A549 (cell line): ENCODE results near the gene CYP3A4. TPM values are rescaled to one million over a fixed set of nuclear protein-coding genes. Genes with fewer than 3 reads are reported as not detected.
"Not testable (repeated sequence)": the region's sequence is repeated elsewhere in the genome, so short reads cannot be mapped to it uniquely, and the experiment has no call there.

ENCODE experiments used
- ATAC-seq, 2 experiments: fragments of 200-7000 bp in 1 of 2; fragments of >200 bp in 1 of 2; cut with Nextera tagmentation in 1 of 2; cut with Tn5 transposase in 1 of 2; 3 replicates each; pipeline versions ENCODE4 v1.8.0 to v1.9.1; 2018 to 2020; ENCODE audit warnings: mild to moderate bottlenecking in 1 of 2, moderate library complexity in 1 of 2
- CTCF ChIA-PET: fragments of 300-600 bp; sonication (Branson Sonifier 250); formaldehyde crosslinking; extraction: SDS; loops from one replicate; lab custom pipeline; 2021; ENCODE audit warnings: antibody characterized with exemption, inconsistent platforms; lab: Yijun Ruan, JAX
- POLR2A ChIA-PET: fragments of 350-600 bp; formaldehyde crosslinking; extraction: SDS; loops from one replicate; lab custom pipeline; 2021; ENCODE audit warnings: antibody characterized with exemption, inconsistent platforms; lab: Yijun Ruan, JAX
- DNase-seq, 2 experiments: peaks; one replicate each; pipeline versions ENCODE4 v3.0.0 to v3.0.0-alpha.2; 2011 to 2016; ENCODE audit warnings: low read depth in 1 of 2, low spot score in 1 of 2
- FAIRE-seq: peaks from 2 replicates; lab custom pipeline; 2011; peaks lifted over from hg19 to GRCh38; lab: Jason Lieb, UNC
- H3K27ac ChIP-seq, 2 experiments: fragments of >200 bp; sonication (Bioruptor Twin); formaldehyde crosslinking; 3 replicates each; pipeline ENCODE4 v1.5.1; 2016 to 2017
- H3K4me1 ChIP-seq: fragments of >200 bp; sonication (Bioruptor Twin); formaldehyde crosslinking; 3 replicates; pipeline ENCODE4 v1.6.1; 2016
- H3K4me2 ChIP-seq: fragments of >200 bp; sonication (Bioruptor Twin); formaldehyde crosslinking; 3 replicates; pipeline ENCODE4 v1.6.1; 2016
- H3K4me3 ChIP-seq: fragments of >200 bp; sonication (Bioruptor Twin); formaldehyde crosslinking; 3 replicates; pipeline ENCODE4 v1.5.1; 2016
- H3K9me3 ChIP-seq: fragments of >200 bp; sonication (Bioruptor Twin); formaldehyde crosslinking; 3 replicates; pipeline ENCODE4 v1.6.1; 2016
- BCL3 ChIP-seq: fragments of >200 bp; sonication (Bioruptor Twin); formaldehyde crosslinking; IDR thresholded peaks from 3 replicates; pipeline ENCODE4 v1.6.1; 2016
- BHLHE40 ChIP-seq: IDR thresholded peaks from 2 replicates; pipeline ENCODE4 v1.6.1; 2012; ENCODE audit warnings: low read depth, low read length, inconsistent platforms
- CTCF ChIP-seq: fragments of >200 bp; sonication (Bioruptor Twin); formaldehyde crosslinking; IDR thresholded peaks from 3 replicates; pipeline ENCODE4 v1.5.1; 2016
- FOSL2 ChIP-seq, 2 experiments: fragments of 450-650 bp in 1 of 2; fragments of >200 bp in 1 of 2; sonication (Bioruptor Twin) in 1 of 2; formaldehyde crosslinking; IDR thresholded peaks; 2 replicates each; pipeline versions ENCODE4 v1.5.0 to v1.6.1; 2016 to 2020; ENCODE audit warnings: mild to moderate bottlenecking in 1 of 2, moderate library complexity in 1 of 2
- HOXB13 ChIP-seq: fragments of 250-450 bp; sonication (Bioruptor Pico); IDR thresholded peaks from 2 replicates; pipeline ENCODE4 v1.5.0; 2020; ENCODE audit warnings: low read depth, mild to moderate bottlenecking, moderate library complexity
- JUNB ChIP-seq: fragments of >200 bp; sonication (Bioruptor Twin); formaldehyde crosslinking; IDR thresholded peaks from 2 replicates; pipeline ENCODE4 v1.6.1; 2016
- MAFK ChIP-seq: fragments of 450-650 bp; IDR thresholded peaks from 2 replicates; pipeline ENCODE4 v1.6.1; 2014; ENCODE audit not compliant: partially characterized antibody
- MAX ChIP-seq: IDR thresholded peaks from 2 replicates; pipeline ENCODE4 v1.6.1; 2012
- MYC ChIP-seq: IDR thresholded peaks from 2 replicates; pipeline ENCODE4 v1.6.1; 2012; ENCODE audit warnings: mild to moderate bottlenecking, inconsistent platforms, low read length, improper control_type of control experiment, borderline replicate concordance
- POLR2A ChIP-seq: IDR thresholded peaks from 2 replicates; pipeline ENCODE4 v1.6.1; 2012; ENCODE audit warnings: mild to moderate bottlenecking, low read length
- SMC3 ChIP-seq: fragments of >200 bp; sonication (Bioruptor Twin); formaldehyde crosslinking; IDR thresholded peaks from 3 replicates; pipeline ENCODE4 v1.6.1; 2018; ENCODE audit warnings: inconsistent platforms
- TFCP2L1 ChIP-seq: fragments of 250-450 bp; sonication (Bioruptor Pico); IDR thresholded peaks from 2 replicates; pipeline ENCODE4 v1.5.0; 2021; ENCODE audit warnings: mild to moderate bottlenecking
- ZSCAN20 ChIP-seq: fragments of 250-450 bp; sonication (Bioruptor Pico); IDR thresholded peaks from 2 replicates; pipeline ENCODE4 v1.8.0; 2022; ENCODE audit warnings: mild to moderate bottlenecking, moderate library complexity
- WGBS: methylation state at CpG from one replicate; pipeline ENCODE4 v1.1.6; 2017; ENCODE audit errors: missing lambda C conversion rate; 5-methylcytosine and 5-hydroxymethylcytosine counted together
- polyA plus RNA-seq, 4 experiments: library from polyadenylated mRNA; depleted of rRNA in 3 of 4; stranded (reverse); fragments of >200 nt; fragmentation: RNase III in 1 of 4; extraction: RNeasy Plus Mini Kit Qiagen cat#74134 plus additional on column Dnase treatment in 1 of 4; gene quantifications; 2 replicates in 3 of 4; 3 replicates in 1 of 4; pipeline ENCODE4 v1.2.3, GENCODE V29; 2011 to 2017

The CYP3A4 gene
- polyA plus RNA-seq, 2 of the 4 experiments (the other 2 are of a cell fraction), result 0.03 TPM; not detected in 1

- CTCF ChIA-PET, H3K9me3 ChIP-seq, POLR2A ChIA-PET: not testable (repeated sequence)
- peak in 1 of 2 experiments; percentile 55 for DNase-seq
- peak; percentile 97 for FAIRE-seq
- Histone ChIP-seq H3K4me3 (peak overlapping the region; percentile 24; the same call in 2 of the 3 replicates), H3K4me1 (peaks cover 22% of the 10 kb centered on the region), H3K27ac (peak overlapping the region; percentile 73 to 80), H3K4me2 (peak overlapping the region; percentile 90)
- 4% methylated on average over 5 of the region's 5 CpGs for WGBS
- peak; percentile 97 to 99 for ATAC-seq
- TF ChIP-seq JUNB (0 out of 2 replicates have a peak, but pooled peaks have one; percentile 30), FOSL2 (IDR thresholded peaks at IDR 0.05) (peak; percentile 26; the same call in 1 of the 2 replicates), FOSL2 (CRISPR knock-in tag; IDR thresholded peaks at IDR 0.05) (peak; percentile 57)
These were observed 32.5 kb downstream of the CYP3A4 start for GRCh38 chr7:99751322-99752052.

GRCh38 chr7:99748846-99749579 is 35.0 kb downstream of the CYP3A4 start:
- H3K27ac ChIP-seq, result peak overlapping the region in 1 of 2 experiments; percentile 21; a peak in 1 of 6 replicates
- ATAC-seq (no peak), FAIRE-seq (no peak), DNase-seq (no peak)
- CTCF ChIA-PET, result no interaction called here
- H3K4me1 ChIP-seq, result peaks cover 22% of the 10 kb centered on the region
- POLR2A ChIA-PET, result no interaction called here
- H3K9me3 ChIP-seq, result no peaks in the 10 kb centered on the region
- 91% methylated on average over 6 of the region's 6 CpGs for WGBS
- TF ChIP-seq POLR2A, result no peak
- no peak for TF ChIP-seq HOXB13 (CRISPR knock-in tag)
- TF ChIP-seq BHLHE40, result no peak
- TF ChIP-seq MAX, result no peak
- TF ChIP-seq TFCP2L1 (CRISPR knock-in tag), result no peak
- TF ChIP-seq MAFK, result no peak
- no peak for TF ChIP-seq SMC3
- no peak for TF ChIP-seq BCL3
- TF ChIP-seq ZSCAN20 (CRISPR knock-in tag), result no peak
- TF ChIP-seq CTCF, result no peak
- TF ChIP-seq MYC, result no peak
- no peak overlapping the region for H3K4me3 ChIP-seq
- H3K4me2 ChIP-seq, result no peak overlapping the region

- WGBS, result 71% methylated on average over 3 of the region's 3 CpGs
- CTCF ChIA-PET, H3K4me2 ChIP-seq, ATAC-seq, H3K4me3 ChIP-seq, H3K27ac ChIP-seq, H3K9me3 ChIP-seq, POLR2A ChIA-PET, FAIRE-seq, DNase-seq: not testable (repeated sequence)
- H3K4me1 ChIP-seq, result peaks cover 14% of the 10 kb centered on the region
These were observed 37.1 kb downstream of the CYP3A4 start for GRCh38 chr7:99746915-99747314.

GRCh38 chr7:99745395-99745794 is 38.6 kb downstream of the CYP3A4 start:
- CTCF ChIA-PET, DNase-seq, ATAC-seq, H3K4me2 ChIP-seq, POLR2A ChIA-PET, H3K9me3 ChIP-seq, H3K27ac ChIP-seq, FAIRE-seq, H3K4me1 ChIP-seq, H3K4me3 ChIP-seq: not testable (repeated sequence)
- 82% methylated on average over 3 of the region's 3 CpGs for WGBS
